DOHH2 (cell line): Measurements from ENCODE around the gene EPAS1.

ENCODE experiments used
- H3F3A ChIP-seq: fragments of 200-600 bp; sonication (generic), shearing (Covaris generic); 2 replicates; pipeline ENCODE4 v1.6.0; 2016; ENCODE audit warnings: antibody characterized with exemption, mild to moderate bottlenecking; ENCODE audit not compliant: control insufficient read depth, insufficient read depth
- H3K27ac ChIP-seq: fragments of 200-600 bp; sonication (generic); 2 replicates; pipeline ENCODE4 v1.5.1; 2014; ENCODE audit warnings: low read depth, mild to moderate bottlenecking, low read length, moderate library complexity
- H3K27me3 ChIP-seq: fragments of 200-600 bp; sonication (generic); 2 replicates; pipeline ENCODE4 v1.6.1; 2014; ENCODE audit warnings: mild to moderate bottlenecking, low read length, mixed read lengths; ENCODE audit not compliant: control insufficient read depth
- H3K36me3 ChIP-seq: fragments of 200-600 bp; sonication (generic); 2 replicates; pipeline ENCODE4 v1.6.1; 2014; ENCODE audit warnings: mild to moderate bottlenecking, low read length, moderate library complexity, mixed read lengths; ENCODE audit not compliant: control insufficient read depth
- H3K4me1 ChIP-seq: fragments of 200-600 bp; sonication (generic); 2 replicates; pipeline ENCODE4 v1.6.1; 2014; ENCODE audit warnings: mild to moderate bottlenecking, low read length, mixed read lengths; ENCODE audit not compliant: control insufficient read depth
- H3K4me2 ChIP-seq: fragments of 200-600 bp; sonication (generic); 2 replicates; pipeline ENCODE4 v1.6.0; 2014; ENCODE audit warnings: mild to moderate bottlenecking, low read length, moderate library complexity
- H3K4me3 ChIP-seq: fragments of 200-600 bp; sonication (generic); 2 replicates; pipeline ENCODE4 v1.5.1; 2014; ENCODE audit warnings: mild to moderate bottlenecking, low read length, mixed read lengths
- H3K79me2 ChIP-seq: fragments of 200-600 bp; sonication (generic); 2 replicates; pipeline ENCODE4 v1.6.1; 2014; ENCODE audit warnings: mild to moderate bottlenecking, low read length, mixed read lengths; ENCODE audit not compliant: control insufficient read depth
- H3K9me2 ChIP-seq: fragments of 200-600 bp; sonication (generic); replicated peaks from 2 replicates; pipeline ENCODE4 v1.6.1; 2014; ENCODE audit warnings: mild to moderate bottlenecking, low read length, mixed read lengths; ENCODE audit not compliant: control insufficient read depth
- H3K9me3 ChIP-seq: fragments of 200-600 bp; sonication (generic); 2 replicates; pipeline ENCODE4 v1.6.1; 2014; ENCODE audit warnings: antibody characterized with exemption, low read length, mixed read lengths; ENCODE audit not compliant: control insufficient read depth, insufficient read depth
- H4K20me1 ChIP-seq: fragments of 200-600 bp; sonication (generic); 2 replicates; pipeline ENCODE4 v1.6.0; 2014; ENCODE audit warnings: low read depth, mild to moderate bottlenecking, antibody characterized with exemption, low read length, moderate library complexity; ENCODE audit not compliant: control insufficient read depth, insufficient read depth
- EZH2phosphoT487 ChIP-seq: fragments of 200-600 bp; sonication (generic); IDR thresholded peaks from 2 replicates; pipeline ENCODE4 v1.6.1; 2017; ENCODE audit warnings: borderline replicate concordance, mild to moderate bottlenecking, antibody characterized with exemption, low read length, moderate library complexity, mixed read lengths
- TF ChIP-seq, protein P1 (sequence below): fragments of 200-600 bp; sonication (generic); IDR thresholded peaks from one replicate; pipeline ENCODE4 v1.5.1; 2014; ENCODE audit warnings: antibody characterized with exemption, mild to moderate bottlenecking, low read depth, low read length; ENCODE audit not compliant: poor library complexity, severe bottlenecking

The EPAS1 gene

DNA sequence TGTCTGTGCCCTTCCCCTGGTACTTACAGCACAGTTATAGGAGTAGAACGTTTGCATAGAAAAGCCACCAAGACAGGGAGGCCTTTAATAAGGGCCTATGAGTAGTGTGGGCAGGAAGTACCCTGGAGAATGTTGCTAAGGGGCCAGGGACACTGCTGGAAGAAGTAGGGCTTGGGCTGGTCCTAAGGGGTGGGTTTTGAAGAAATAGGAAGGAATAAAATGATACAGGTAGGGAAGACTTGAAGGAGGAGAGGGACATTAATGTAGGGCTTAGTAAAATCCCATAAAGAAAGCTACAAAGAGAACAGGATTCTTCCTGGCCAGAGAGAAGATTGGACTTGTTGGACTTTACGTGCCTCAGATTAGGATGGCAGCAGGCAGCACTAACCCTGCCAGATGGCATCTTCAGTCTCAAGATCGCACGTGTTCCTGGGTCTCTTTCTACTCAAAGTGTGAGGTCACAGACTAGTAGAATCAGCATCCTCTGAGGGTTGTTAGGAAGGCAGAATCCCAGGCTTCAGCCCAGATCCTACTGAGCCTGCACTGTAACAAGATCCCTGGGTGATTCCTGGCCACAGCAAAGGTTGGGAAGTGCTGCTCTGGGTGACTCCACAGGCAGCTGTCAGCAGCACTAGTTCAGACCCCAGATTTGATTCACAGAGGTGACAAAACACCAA, 39.2 kb downstream of the EPAS1 start:
- Histone ChIP-seq H3K4me1 (no peaks in the 10 kb centered on the region), H3K27ac (no peak overlapping the region), H3K9me2 (no peaks in the 10 kb centered on the region), H3K4me2 (no peak overlapping the region), H3K36me3 (no peaks in the 10 kb centered on the region), H4K20me1 (no peaks in the 10 kb centered on the region), H3K4me3 (no peak overlapping the region), H3K79me2 (no peaks in the 10 kb centered on the region), H3K27me3 (no peaks in the 10 kb centered on the region; the same call in 1 of the 2 replicates), H3F3A (no peaks in the 10 kb centered on the region), H3K9me3 (no peaks in the 10 kb centered on the region)
- no peak for TF ChIP-seq EZH2phosphoT487
- TF ChIP-seq, protein P1, sequence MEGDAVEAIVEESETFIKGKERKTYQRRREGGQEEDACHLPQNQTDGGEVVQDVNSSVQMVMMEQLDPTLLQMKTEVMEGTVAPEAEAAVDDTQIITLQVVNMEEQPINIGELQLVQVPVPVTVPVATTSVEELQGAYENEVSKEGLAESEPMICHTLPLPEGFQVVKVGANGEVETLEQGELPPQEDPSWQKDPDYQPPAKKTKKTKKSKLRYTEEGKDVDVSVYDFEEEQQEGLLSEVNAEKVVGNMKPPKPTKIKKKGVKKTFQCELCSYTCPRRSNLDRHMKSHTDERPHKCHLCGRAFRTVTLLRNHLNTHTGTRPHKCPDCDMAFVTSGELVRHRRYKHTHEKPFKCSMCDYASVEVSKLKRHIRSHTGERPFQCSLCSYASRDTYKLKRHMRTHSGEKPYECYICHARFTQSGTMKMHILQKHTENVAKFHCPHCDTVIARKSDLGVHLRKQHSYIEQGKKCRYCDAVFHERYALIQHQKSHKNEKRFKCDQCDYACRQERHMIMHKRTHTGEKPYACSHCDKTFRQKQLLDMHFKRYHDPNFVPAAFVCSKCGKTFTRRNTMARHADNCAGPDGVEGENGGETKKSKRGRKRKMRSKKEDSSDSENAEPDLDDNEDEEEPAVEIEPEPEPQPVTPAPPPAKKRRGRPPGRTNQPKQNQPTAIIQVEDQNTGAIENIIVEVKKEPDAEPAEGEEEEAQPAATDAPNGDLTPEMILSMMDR = no peak

DNA sequence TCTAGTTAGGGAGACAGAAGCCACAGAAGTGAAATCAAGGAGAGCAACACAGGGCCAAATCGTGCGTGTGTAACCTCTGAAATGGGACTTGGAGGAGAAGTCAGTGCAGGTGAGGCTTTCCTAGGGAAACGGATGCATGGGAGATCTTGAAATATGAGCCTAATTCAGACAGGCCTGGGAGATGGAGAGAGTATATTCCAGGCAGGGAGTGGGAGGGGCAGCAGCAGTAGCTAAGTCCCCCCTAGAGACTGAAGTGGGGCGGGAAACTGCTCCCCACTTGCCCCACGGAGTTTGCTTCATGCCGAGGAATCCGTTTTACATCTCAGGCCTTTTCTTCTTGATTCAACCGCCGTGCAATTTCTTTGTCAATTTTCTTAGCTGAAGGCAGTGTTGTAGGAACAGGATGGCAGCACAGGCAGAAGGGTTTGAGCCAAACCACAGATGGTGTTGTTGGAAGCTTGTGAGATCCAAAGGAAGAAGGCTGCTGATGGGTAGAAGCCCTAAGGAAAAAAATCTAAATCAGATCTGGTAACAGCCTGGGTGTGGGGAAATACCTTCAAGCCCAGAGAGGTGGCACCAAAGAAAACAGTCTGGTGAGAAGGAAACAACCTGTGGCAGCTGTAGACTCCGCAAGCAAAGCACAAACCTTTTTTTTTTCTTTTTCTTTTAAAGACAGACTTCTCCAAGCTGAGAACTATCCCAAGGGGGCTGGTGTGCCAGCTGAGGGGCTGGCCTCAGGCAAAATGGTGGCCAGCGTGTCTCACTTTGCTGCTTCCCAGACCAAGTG, 40.2 kb downstream of the EPAS1 start:
- no peaks in the 10 kb centered on the region; the same call in 1 of the 2 replicates for H3K27me3 ChIP-seq
- H3K36me3 ChIP-seq = no peaks in the 10 kb centered on the region
- H3K4me3 ChIP-seq = no peak overlapping the region
- no peaks in the 10 kb centered on the region for H3K9me3 ChIP-seq
- no peaks in the 10 kb centered on the region for H3F3A ChIP-seq
- H3K4me1 ChIP-seq = no peaks in the 10 kb centered on the region
- no peaks in the 10 kb centered on the region for H3K9me2 ChIP-seq
- TF ChIP-seq EZH2phosphoT487 = no peak
- TF ChIP-seq, protein P1 = no peak
- H3K27ac ChIP-seq = no peak overlapping the region
- H4K20me1 ChIP-seq = no peaks in the 10 kb centered on the region
- no peaks in the 10 kb centered on the region for H3K79me2 ChIP-seq
- no peak overlapping the region for H3K4me2 ChIP-seq

DNA sequence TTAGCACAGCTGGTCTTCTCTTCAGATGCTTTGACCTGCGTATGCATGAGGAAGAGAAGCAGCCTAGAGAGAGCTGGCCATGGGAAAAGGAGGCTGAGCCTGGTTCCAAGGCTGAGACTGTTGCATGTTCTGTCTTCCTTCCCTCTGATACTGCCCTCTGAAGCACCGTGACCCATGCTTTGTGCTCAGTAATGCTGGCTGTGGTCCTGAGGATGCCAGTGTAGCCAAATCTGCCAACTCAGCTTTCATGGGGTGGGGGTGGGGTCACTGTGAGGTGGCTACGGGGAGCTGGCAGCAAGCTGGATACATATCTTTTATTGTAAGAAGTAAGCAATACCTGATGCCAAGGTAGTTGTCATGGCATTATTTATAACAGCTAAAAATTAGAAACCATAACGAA, 41.5 kb downstream of the EPAS1 start:
- no peaks in the 10 kb centered on the region for H3F3A ChIP-seq
- H3K4me3 ChIP-seq = no peak overlapping the region
- no peaks in the 10 kb centered on the region for H3K36me3 ChIP-seq
- H3K4me1 ChIP-seq = no peaks in the 10 kb centered on the region
- H3K9me3 ChIP-seq = no peaks in the 10 kb centered on the region
- no peak overlapping the region for H3K4me2 ChIP-seq
- TF ChIP-seq, protein P1 = no peak
- no peaks in the 10 kb centered on the region for H3K9me2 ChIP-seq
- no peaks in the 10 kb centered on the region for H4K20me1 ChIP-seq
- peaks cover 9% of the 10 kb centered on the region for H3K27me3 ChIP-seq
- H3K79me2 ChIP-seq = no peaks in the 10 kb centered on the region
- H3K27ac ChIP-seq = no peak overlapping the region
